ENCODE results near the gene NTRK3.

Gene NTRK3

GRCh38 chr15:87919064-87919463, 337.5 kb downstream of the NTRK3 start:
- CTCF ChIA-PET = no interaction called here
- TF ChIP-seq NFRKB (IDR thresholded peaks at IDR 0.05) (no peak), CTBP1 (IDR thresholded peaks at IDR 0.05; ENCODE audit: borderline replicate concordance) (no peak), BHLHE40 (IDR thresholded peaks at IDR 0.05; ENCODE audit: borderline replicate concordance) (no peak), ZNF384 (IDR thresholded peaks at IDR 0.05) (no peak), FOXA1 (IDR thresholded peaks at IDR 0.05) (no peak)

DNA sequence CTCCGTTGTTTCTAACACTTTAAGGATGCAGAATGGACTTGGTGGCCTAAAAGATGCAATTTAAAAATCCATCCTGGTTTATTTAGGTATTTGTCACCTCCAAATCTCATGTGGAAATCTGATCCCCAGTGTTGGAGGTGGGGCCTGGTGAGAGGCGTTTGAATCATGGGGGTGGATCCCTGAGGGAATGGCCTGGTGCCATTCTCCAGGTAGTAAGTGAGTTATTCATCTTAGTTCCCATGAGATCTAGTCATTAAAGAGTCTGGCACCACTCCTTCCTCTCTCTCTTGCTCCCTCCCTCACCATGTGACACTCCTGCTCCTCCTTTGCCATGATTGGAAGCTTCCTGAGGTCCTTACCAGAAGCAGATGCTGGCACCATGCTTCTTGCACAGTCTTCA, 339.1 kb downstream of the NTRK3 start:
- ChIA-PET CTCF (no interaction called here), POLR2A (no interaction called here)
- DNase-seq (ENCODE audit: extremely low spot score) = no peak
- no peak for TF ChIP-seq ARNT (IDR thresholded peaks at IDR 0.05)
- TF ChIP-seq SP1 (IDR thresholded peaks at IDR 0.05) = no peak
- TF ChIP-seq HDGF (IDR thresholded peaks at IDR 0.05; ENCODE audit: borderline replicate concordance) = no peak
- no peak for TF ChIP-seq ELF4 (IDR thresholded peaks at IDR 0.05)
- no peak for TF ChIP-seq FOXK2 (IDR thresholded peaks at IDR 0.05)
- TF ChIP-seq ZNF384 (IDR thresholded peaks at IDR 0.05) = no peak
- TF ChIP-seq SUZ12 (IDR thresholded peaks at IDR 0.05) = no peak
- no peak for TF ChIP-seq NFRKB (IDR thresholded peaks at IDR 0.05)
- no peak for TF ChIP-seq TARDBP (IDR thresholded peaks at IDR 0.05)
- TF ChIP-seq CTBP1 (IDR thresholded peaks at IDR 0.05; ENCODE audit: borderline replicate concordance) = no peak
- no peak for TF ChIP-seq FOXA1 (IDR thresholded peaks at IDR 0.05)
- no peak for TF ChIP-seq BHLHE40 (IDR thresholded peaks at IDR 0.05; ENCODE audit: borderline replicate concordance)
- TF ChIP-seq FOXM1 (IDR thresholded peaks at IDR 0.05; ENCODE audit: borderline replicate concordance) = no peak
- no peak for TF ChIP-seq L3MBTL2 (conservative IDR thresholded peaks at IDR 0.05)

More at GRCh38 chr15:87919064-87919463, 337.5 kb downstream of the NTRK3 start:
- POLR2A ChIA-PET = no interaction called here
- DNase-seq (ENCODE audit: extremely low spot score) = no peak

GRCh38 chr15:87916208-87916607, 340.3 kb downstream of the NTRK3 start:
- no peak for TF ChIP-seq PKNOX1 (IDR thresholded peaks at IDR 0.05)
- TF ChIP-seq TARDBP (IDR thresholded peaks at IDR 0.05) = no peak
- no peak for TF ChIP-seq ELF4 (IDR thresholded peaks at IDR 0.05)
- TF ChIP-seq LEF1 (IDR thresholded peaks at IDR 0.05; ENCODE audit: borderline replicate concordance) = no peak
- TF ChIP-seq NFRKB (IDR thresholded peaks at IDR 0.05) = no peak
- no peak for TF ChIP-seq FOXM1 (IDR thresholded peaks at IDR 0.05; ENCODE audit: borderline replicate concordance)
- no peak for TF ChIP-seq SUZ12 (IDR thresholded peaks at IDR 0.05)
- no peak for TF ChIP-seq SP1 (IDR thresholded peaks at IDR 0.05)
- no peak for TF ChIP-seq CTBP1 (IDR thresholded peaks at IDR 0.05; ENCODE audit: borderline replicate concordance)
- TF ChIP-seq HDGF (IDR thresholded peaks at IDR 0.05; ENCODE audit: borderline replicate concordance) = no peak
- TF ChIP-seq FOXK2 (IDR thresholded peaks at IDR 0.05) = no peak
- no peak for TF ChIP-seq ARNT (IDR thresholded peaks at IDR 0.05)
- no peak for TF ChIP-seq ZNF384 (IDR thresholded peaks at IDR 0.05)
- TF ChIP-seq FOXA1 (IDR thresholded peaks at IDR 0.05) = no peak
- TF ChIP-seq L3MBTL2 (conservative IDR thresholded peaks at IDR 0.05) = no peak
- TF ChIP-seq BHLHE40 (IDR thresholded peaks at IDR 0.05; ENCODE audit: borderline replicate concordance) = no peak
- DNase-seq (ENCODE audit: extremely low spot score) = no peak
- ChIA-PET POLR2A (no interaction called here), CTCF (no interaction called here)

GRCh38 chr15:87910301-87910700, 346.2 kb downstream of the NTRK3 start:
- no peak for DNase-seq (ENCODE audit: extremely low spot score)
- ChIA-PET POLR2A (no interaction called here), CTCF (no interaction called here)
- TF ChIP-seq SP1 (IDR thresholded peaks at IDR 0.05) = no peak
- TF ChIP-seq ELF4 (IDR thresholded peaks at IDR 0.05) = no peak
- no peak for TF ChIP-seq HDGF (IDR thresholded peaks at IDR 0.05; ENCODE audit: borderline replicate concordance)
- no peak for TF ChIP-seq NFRKB (IDR thresholded peaks at IDR 0.05)
- TF ChIP-seq L3MBTL2 (conservative IDR thresholded peaks at IDR 0.05) = no peak
- TF ChIP-seq PKNOX1 (IDR thresholded peaks at IDR 0.05) = no peak
- no peak for TF ChIP-seq CTBP1 (IDR thresholded peaks at IDR 0.05; ENCODE audit: borderline replicate concordance)
- TF ChIP-seq TARDBP (IDR thresholded peaks at IDR 0.05) = no peak
- no peak for TF ChIP-seq SUZ12 (IDR thresholded peaks at IDR 0.05)
- no peak for TF ChIP-seq ZNF384 (IDR thresholded peaks at IDR 0.05)
- TF ChIP-seq FOXA1 (IDR thresholded peaks at IDR 0.05) = no peak
- no peak for TF ChIP-seq ARNT (IDR thresholded peaks at IDR 0.05)
- TF ChIP-seq FOXM1 (IDR thresholded peaks at IDR 0.05; ENCODE audit: borderline replicate concordance) = no peak

GRCh38 chr15:87907676-87908446, 348.7 kb downstream of the NTRK3 start:
- no peak for DNase-seq (ENCODE audit: extremely low spot score)
- TF ChIP-seq ELF4 (IDR thresholded peaks at IDR 0.05) (no peak), PKNOX1 (IDR thresholded peaks at IDR 0.05) (no peak), ZNF384 (IDR thresholded peaks at IDR 0.05) (no peak), NFRKB (IDR thresholded peaks at IDR 0.05) (no peak), FOXA1 (IDR thresholded peaks at IDR 0.05) (no peak), SUZ12 (IDR thresholded peaks at IDR 0.05) (no peak), HDGF (IDR thresholded peaks at IDR 0.05; ENCODE audit: borderline replicate concordance) (no peak), CTBP1 (IDR thresholded peaks at IDR 0.05; ENCODE audit: borderline replicate concordance) (no peak), LEF1 (IDR thresholded peaks at IDR 0.05; ENCODE audit: borderline replicate concordance) (no peak), TARDBP (IDR thresholded peaks at IDR 0.05) (no peak), FOXM1 (IDR thresholded peaks at IDR 0.05; ENCODE audit: borderline replicate concordance) (no peak), BHLHE40 (IDR thresholded peaks at IDR 0.05; ENCODE audit: borderline replicate concordance) (no peak), FOXK2 (IDR thresholded peaks at IDR 0.05) (no peak), L3MBTL2 (conservative IDR thresholded peaks at IDR 0.05) (no peak), ARNT (IDR thresholded peaks at IDR 0.05) (no peak)
- ChIA-PET CTCF (no interaction called here), POLR2A (no interaction called here)

GRCh38 chr15:87906444-87906843, 350.1 kb downstream of the NTRK3 start:
- ChIA-PET CTCF (no interaction called here), POLR2A (no interaction called here)
- no peak for TF ChIP-seq LEF1 (IDR thresholded peaks at IDR 0.05; ENCODE audit: borderline replicate concordance)
- TF ChIP-seq ELF4 (IDR thresholded peaks at IDR 0.05) = no peak
- no peak for DNase-seq (ENCODE audit: extremely low spot score)

All from HEK293T (cell line).